SH-SY5Y (cell line): ENCODE results near the gene ZP4.

Experiments
- GATA2 ChIP-seq: IDR thresholded peaks from 2 replicates; pipeline ENCODE4 v1.6.1; 2011; ENCODE audit warnings: mild to moderate bottlenecking, low read depth, low read length
- GATA3 ChIP-seq: IDR thresholded peaks from 2 replicates; pipeline ENCODE4 v1.6.1; 2011; ENCODE audit warnings: low read depth, mild to moderate bottlenecking, low read length, moderate library complexity

DNA sequence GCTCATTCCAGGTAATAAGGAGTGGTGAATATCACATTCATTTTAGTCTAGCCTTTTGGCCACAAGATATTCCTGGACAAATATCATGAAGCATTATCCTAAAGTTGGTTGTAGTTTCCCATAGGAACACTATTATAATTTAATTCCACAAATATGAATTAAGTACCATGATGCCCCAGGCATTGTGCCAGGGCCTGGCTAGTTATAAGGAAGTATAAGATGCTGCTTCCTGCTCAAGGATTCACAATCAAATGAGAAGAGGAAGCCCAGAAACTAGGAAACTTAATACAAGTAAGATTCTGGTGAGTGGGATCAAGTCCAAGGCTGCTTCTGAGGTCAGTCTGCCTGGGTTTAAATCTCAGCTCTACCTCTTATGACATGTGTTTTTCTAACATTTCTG is 30.6 kb upstream of the ZP4 start:
- no peak for TF ChIP-seq GATA2
- no peak for TF ChIP-seq GATA3
